Effector memory CD8-positive, alpha-beta T cell (primary cell): Measurements from ENCODE around the gene GH1.
A peak's percentile ranks its signal among the peaks of the same experiment; 100 is the strongest.
"Not testable (repeated sequence)": the region's sequence is repeated elsewhere in the genome, so short reads cannot be mapped to it uniquely, and the experiment has no call there.

Experiments
- ATAC-seq: fragments of 150-1000 bp; cut with Tn5 transposase; replicated peaks from 2 replicates; pipeline ENCODE4 v1.10.0; 2021; ENCODE audit warnings: mild to moderate bottlenecking, moderate library complexity
- DNase-seq, 3 experiments: peaks; one replicate each; pipeline ENCODE4 v3.0.0; 2021
- H3K27ac Mint-ChIP-seq, 2 donors: one replicate each; pipeline ENCODE4 v1.8.0; 2022; ENCODE audit warnings: mild to moderate bottlenecking in 2 of 2, mixed read lengths in 2 of 2, moderate library complexity in 2 of 2
- H3K27me3 Mint-ChIP-seq, 2 donors: one replicate each; pipeline ENCODE4 v1.8.0; 2022; ENCODE audit warnings: mixed read lengths in 2 of 2
- H3K36me3 Mint-ChIP-seq: one replicate; pipeline ENCODE4 v1.8.0; 2022; ENCODE audit warnings: mild to moderate bottlenecking, moderate library complexity, mixed read lengths; ENCODE audit not compliant: insufficient read depth
- H3K4me1 Mint-ChIP-seq, 2 donors: one replicate each; pipeline ENCODE4 v1.8.0; 2022; ENCODE audit warnings: low read depth in 2 of 2, mixed read lengths in 2 of 2
- H3K4me3 Mint-ChIP-seq, 2 donors: one replicate each; pipeline ENCODE4 v1.8.0; 2022; ENCODE audit warnings: mild to moderate bottlenecking in 2 of 2, mixed read lengths in 2 of 2, moderate library complexity in 2 of 2
- H3K9me3 Mint-ChIP-seq, 2 donors: one replicate each; pipeline ENCODE4 v1.8.0; 2022; ENCODE audit warnings: mixed read lengths in 2 of 2

GH1 gene

GRCh38 chr17:63892316-63893037 is 26.2 kb downstream of the GH1 start:
- H3K4me1 Mint-ChIP-seq, H3K9me3 Mint-ChIP-seq, H3K27ac Mint-ChIP-seq, H3K4me3 Mint-ChIP-seq, H3K27me3 Mint-ChIP-seq, ATAC-seq, DNase-seq, H3K36me3 Mint-ChIP-seq: not testable (repeated sequence)

- ATAC-seq (peak; percentile 70), DNase-seq (peak in 2 of 3 experiments; percentile 15 to 20)
- H3K4me1 Mint-ChIP-seq, H3K27me3 Mint-ChIP-seq, H3K4me3 Mint-ChIP-seq, H3K9me3 Mint-ChIP-seq, H3K36me3 Mint-ChIP-seq, H3K27ac Mint-ChIP-seq: not testable (repeated sequence)
Measured at GRCh38 chr17:63889026-63889848, 29.4 kb downstream of the GH1 start.

GRCh38 chr17:63885119-63885518 is 33.5 kb downstream of the GH1 start:
- H3K9me3 Mint-ChIP-seq, H3K27ac Mint-ChIP-seq, H3K4me3 Mint-ChIP-seq, H3K27me3 Mint-ChIP-seq, DNase-seq, H3K36me3 Mint-ChIP-seq, ATAC-seq: not testable (repeated sequence)
- H3K4me1 Mint-ChIP-seq: peaks cover 9 to 15% of the 10 kb centered on the region in 2 donors

GRCh38 chr17:63882626-63883126 is 36.0 kb downstream of the GH1 start:
- not testable (repeated sequence) for H3K27ac Mint-ChIP-seq, H3K4me1 Mint-ChIP-seq, H3K36me3 Mint-ChIP-seq, DNase-seq, ATAC-seq, H3K9me3 Mint-ChIP-seq, H3K4me3 Mint-ChIP-seq
- H3K27me3 Mint-ChIP-seq: peaks cover 10% of the 10 kb centered on the region in 2 donors

- ATAC-seq: peak; percentile 91
- no peak within 1 kb of the TSS for H3K4me3 Mint-ChIP-seq
Measured at GRCh38 chr17:63881935-63882601, 36.6 kb downstream of the GH1 start, which contains the start of gene GH2. GH2 (minus strand) TSS chr17:63881944; CDS start chr17:63881801, 143 bp downstream.

GRCh38 chr17:63881337-63881736 is 37.3 kb downstream of the GH1 start:
- peaks cover 10 to 14% of the 10 kb centered on the region in 2 donors for H3K27me3 Mint-ChIP-seq
- H3K4me1 Mint-ChIP-seq, H3K4me3 Mint-ChIP-seq, H3K36me3 Mint-ChIP-seq, ATAC-seq, DNase-seq, H3K27ac Mint-ChIP-seq, H3K9me3 Mint-ChIP-seq: not testable (repeated sequence)

More at GRCh38 chr17:63881935-63882601, 36.6 kb downstream of the GH1 start, which contains the start of gene GH2:
- no peak within 1 kb of the TSS for H3K27ac Mint-ChIP-seq
- H3K9me3 Mint-ChIP-seq: no peaks in the 10 kb centered on the region
- peaks cover 3% of the 10 kb centered on the region for H3K36me3 Mint-ChIP-seq
- peaks cover 4 to 6% of the 10 kb centered on the region in 2 donors for H3K4me1 Mint-ChIP-seq
- DNase-seq: peak; percentile 58 to 66 (median 61)
- peaks cover 10 to 14% of the 10 kb centered on the region in 2 donors for H3K27me3 Mint-ChIP-seq

GRCh38 chr17:63880706-63881105 is 37.9 kb downstream of the GH1 start:
- H3K4me1 Mint-ChIP-seq: peaks cover 4 to 6% of the 10 kb centered on the region in 2 donors
- no peak overlapping the region for H3K4me3 Mint-ChIP-seq
- peaks cover 4% of the 10 kb centered on the region for H3K36me3 Mint-ChIP-seq
- no peak for DNase-seq
- H3K27me3 Mint-ChIP-seq: peaks cover 11 to 14% of the 10 kb centered on the region in 2 donors
- no peak for ATAC-seq
- H3K9me3 Mint-ChIP-seq: no peaks in the 10 kb centered on the region
- H3K27ac Mint-ChIP-seq: no peak overlapping the region

GRCh38 chr17:63878413-63878812 is 40.2 kb downstream of the GH1 start:
- H3K4me1 Mint-ChIP-seq, H3K9me3 Mint-ChIP-seq, ATAC-seq, H3K4me3 Mint-ChIP-seq, DNase-seq, H3K36me3 Mint-ChIP-seq, H3K27ac Mint-ChIP-seq: not testable (repeated sequence)
- peaks cover 16 to 19% of the 10 kb centered on the region in 2 donors for H3K27me3 Mint-ChIP-seq

- DNase-seq, ATAC-seq, H3K36me3 Mint-ChIP-seq, H3K4me1 Mint-ChIP-seq, H3K9me3 Mint-ChIP-seq, H3K27ac Mint-ChIP-seq, H3K4me3 Mint-ChIP-seq: not testable (repeated sequence)
- H3K27me3 Mint-ChIP-seq: peaks cover 19 to 24% of the 10 kb centered on the region in 2 donors
Measured at GRCh38 chr17:63874693-63875092, 43.9 kb downstream of the GH1 start.

GRCh38 chr17:63874061-63874626 is 44.5 kb downstream of the GH1 start:
- not testable (repeated sequence) for DNase-seq, H3K9me3 Mint-ChIP-seq, H3K36me3 Mint-ChIP-seq, H3K4me1 Mint-ChIP-seq, H3K27ac Mint-ChIP-seq, H3K4me3 Mint-ChIP-seq, ATAC-seq
- H3K27me3 Mint-ChIP-seq: peaks cover 19 to 24% of the 10 kb centered on the region in 2 donors

GRCh38 chr17:63873577-63873976 is 45.1 kb downstream of the GH1 start, which contains the start of gene CSH2:
CSH2 (minus strand) TSS chr17:63873677; CDS start chr17:63873614, 63 bp downstream.
- H3K27me3 Mint-ChIP-seq: peaks cover 18 to 23% of the 10 kb centered on the region in 2 donors
- not testable (repeated sequence) for H3K36me3 Mint-ChIP-seq, DNase-seq, H3K4me1 Mint-ChIP-seq, H3K27ac Mint-ChIP-seq, H3K4me3 Mint-ChIP-seq, H3K9me3 Mint-ChIP-seq, ATAC-seq

GRCh38 chr17:63871646-63872365 is 46.8 kb downstream of the GH1 start:
- H3K4me3 Mint-ChIP-seq, H3K36me3 Mint-ChIP-seq, DNase-seq, H3K27ac Mint-ChIP-seq, H3K4me1 Mint-ChIP-seq, ATAC-seq, H3K9me3 Mint-ChIP-seq: not testable (repeated sequence)
- peaks cover 6 to 14% of the 10 kb centered on the region in 2 donors for H3K27me3 Mint-ChIP-seq
